ENCODE data around the gene PALM. TPM values are rescaled to one million over a fixed set of nuclear protein-coding genes. Genes with fewer than 3 reads are reported as not detected.

Gene PALM
- total RNA-seq, 1 experiment from 2014 or later: 43.7 TPM

GRCh38 chr19:711254-711653 lies 2.5 kb downstream of the PALM start:
- no peak overlapping the region for H3K4me2 ChIP-seq (ENCODE audit: low read length)
- no peaks in the 10 kb centered on the region for H3K9me2 ChIP-seq (ENCODE audit: insufficient read depth)
- TF ChIP-seq EZH2 (IDR thresholded peaks at IDR 0.05) (no peak), FOSL1 (IDR thresholded peaks at IDR 0.05; ENCODE audit: low read depth) (no peak), RAD21 (IDR thresholded peaks at IDR 0.05; ENCODE audit: low read depth) (no peak), ZBTB33 (IDR thresholded peaks at IDR 0.05; ENCODE audit: extremely low read depth, insufficient replicate concordance, low read length) (no peak), ELF1 (IDR thresholded peaks at IDR 0.05; ENCODE audit: borderline replicate concordance, low read depth) (no peak), POLR2A (IDR thresholded peaks at IDR 0.05; ENCODE audit: borderline replicate concordance, extremely low read depth, insufficient read depth, insufficient read length) (no peak), ZFX (IDR thresholded peaks at IDR 0.05) (no peak), JUND (IDR thresholded peaks at IDR 0.05) (no peak), ZNF274 (IDR thresholded peaks at IDR 0.05; ENCODE audit: low read depth, low read length) (no peak), CBX3 (IDR thresholded peaks at IDR 0.05; ENCODE audit: low read depth) (no peak), SRF (IDR thresholded peaks at IDR 0.05; ENCODE audit: low read depth) (no peak), TCF7L2 (IDR thresholded peaks at IDR 0.05; ENCODE audit: borderline replicate concordance, extremely low read depth, insufficient read depth, insufficient read length) (no peak), EZH2phosphoT487 (IDR thresholded peaks at IDR 0.05; ENCODE audit: borderline replicate concordance) (no peak)
- TF ChIP-seq, protein P1, sequence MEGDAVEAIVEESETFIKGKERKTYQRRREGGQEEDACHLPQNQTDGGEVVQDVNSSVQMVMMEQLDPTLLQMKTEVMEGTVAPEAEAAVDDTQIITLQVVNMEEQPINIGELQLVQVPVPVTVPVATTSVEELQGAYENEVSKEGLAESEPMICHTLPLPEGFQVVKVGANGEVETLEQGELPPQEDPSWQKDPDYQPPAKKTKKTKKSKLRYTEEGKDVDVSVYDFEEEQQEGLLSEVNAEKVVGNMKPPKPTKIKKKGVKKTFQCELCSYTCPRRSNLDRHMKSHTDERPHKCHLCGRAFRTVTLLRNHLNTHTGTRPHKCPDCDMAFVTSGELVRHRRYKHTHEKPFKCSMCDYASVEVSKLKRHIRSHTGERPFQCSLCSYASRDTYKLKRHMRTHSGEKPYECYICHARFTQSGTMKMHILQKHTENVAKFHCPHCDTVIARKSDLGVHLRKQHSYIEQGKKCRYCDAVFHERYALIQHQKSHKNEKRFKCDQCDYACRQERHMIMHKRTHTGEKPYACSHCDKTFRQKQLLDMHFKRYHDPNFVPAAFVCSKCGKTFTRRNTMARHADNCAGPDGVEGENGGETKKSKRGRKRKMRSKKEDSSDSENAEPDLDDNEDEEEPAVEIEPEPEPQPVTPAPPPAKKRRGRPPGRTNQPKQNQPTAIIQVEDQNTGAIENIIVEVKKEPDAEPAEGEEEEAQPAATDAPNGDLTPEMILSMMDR (IDR thresholded peaks at IDR 0.05 in 2 of 3, conservative IDR thresholded peaks at IDR 0.05 in 1 of 3; ENCODE audit: borderline replicate concordance in 1 of 3, insufficient read depth in 1 of 3, low read depth in 2 of 3, low read length in 2 of 3): no peak
- no peak for ATAC-seq
- no peak overlapping the region for H3K27ac ChIP-seq (ENCODE audit: low read depth, low read length)
- no peaks in the 10 kb centered on the region for H3K27me3 ChIP-seq (ENCODE audit: insufficient read depth, low read length)
- H3K79me2 ChIP-seq (ENCODE audit: insufficient read depth, low read length): no peaks in the 10 kb centered on the region
- peaks cover 10 to 21% of the 10 kb centered on the region in 2 experiments for H3K4me1 ChIP-seq (ENCODE audit: control insufficient read depth in 1 of 2, insufficient read depth in 2 of 2, low read length in 2 of 2)
- intact Hi-C loops (cut with micrococcal nuclease): no loop called here
- no peak for DNase-seq (ENCODE audit: low read depth, low spot score)
- RAD21 ChIA-PET (ENCODE audit: low non-redundant PET in 1 of 2, low total read pairs in 2 of 2, uncharacterized antibody in 2 of 2, unreplicated experiment in 2 of 2): no interaction called here
- no TSS peak for BruUV-seq (replicated peaks)
- H3K4me3 ChIP-seq (replicated peaks in 1 of 2; ENCODE audit: low read depth in 1 of 2, low read length in 2 of 2): no peak overlapping the region
- H3K9ac ChIP-seq (ENCODE audit: low read length): no peak overlapping the region
- CTCF ChIA-PET: no interaction called here
- no peaks in the 10 kb centered on the region; a peak in 1 of 4 replicates for H3K36me3 ChIP-seq (ENCODE audit: control insufficient read depth in 1 of 2, insufficient read depth in 2 of 2, low read length in 2 of 2)
- no peak overlapping the region for H2AFZ ChIP-seq (ENCODE audit: low read depth, low read length, poor library complexity, severe bottlenecking)
- H4K20me1 ChIP-seq (ENCODE audit: insufficient read depth): no peaks in the 10 kb centered on the region
- H3K9me3 ChIP-seq (ENCODE audit: control insufficient read depth in 1 of 2, insufficient read depth in 1 of 2, low read depth in 1 of 2, low read length in 2 of 2): peaks cover 0 to 6% of the 10 kb centered on the region in 2 experiments; a peak in 1 of 4 replicates
- POLR2A ChIA-PET: no interaction called here
